ENCODE measurements around the gene NBEA.

NBEA gene

GRCh38 chr13:35526577-35526976 is 584.5 kb downstream of the NBEA start:
- H3K4me1 ChIP-seq (ENCODE audit: control insufficient read depth, insufficient read depth, low read depth, low read length) = peaks cover 3% of the 10 kb centered on the region
- 92% methylated on average over 6 of the region's 6 CpGs for WGBS
- H2BK120ac ChIP-seq (ENCODE audit: low read depth, low read length) = no peak overlapping the region
- H3K4ac ChIP-seq (ENCODE audit: low read depth in 1 of 2, low read length in 2 of 2) = no peak overlapping the region
- peaks cover 0 to 7% of the 10 kb centered on the region in 2 experiments for H3K36me3 ChIP-seq (ENCODE audit: control insufficient read depth in 1 of 2, insufficient read depth in 2 of 2, low read depth in 1 of 2, low read length in 2 of 2)
- DNase-seq = no peak
- H3K23ac ChIP-seq (ENCODE audit: low read length in 2 of 2) = no peak overlapping the region
- no peak overlapping the region for H4K8ac ChIP-seq (ENCODE audit: low read length)
- H2AFZ ChIP-seq (ENCODE audit: low read depth, low read length) = no peak overlapping the region
- no peak overlapping the region for H3K4me2 ChIP-seq (ENCODE audit: low read length, poor library complexity, severe bottlenecking)
- no peaks in the 10 kb centered on the region for H3K79me1 ChIP-seq (replicated peaks; ENCODE audit: low read length, poor library complexity, severe bottlenecking)
- H3K27ac ChIP-seq (ENCODE audit: low read length, poor library complexity, severe bottlenecking) = no peak overlapping the region
- no peak overlapping the region for H2BK15ac ChIP-seq (ENCODE audit: low read depth, poor library complexity, severe bottlenecking)
- H3K4me3 ChIP-seq (ENCODE audit: insufficient read depth in 1 of 2, low read depth in 1 of 2, low read length in 2 of 2) = no peak overlapping the region
- H4K91ac ChIP-seq (ENCODE audit: low read length) = no peak overlapping the region
- H3K18ac ChIP-seq (ENCODE audit: low read depth in 1 of 2, low read length in 2 of 2) = no peak overlapping the region
- no peak overlapping the region for H3K9ac ChIP-seq (ENCODE audit: low read length)
- H3K27me3 ChIP-seq (ENCODE audit: control insufficient read depth in 1 of 2, insufficient read depth in 1 of 2, low read length in 2 of 2) = no peaks in the 10 kb centered on the region
- H3K14ac ChIP-seq (ENCODE audit: low read length in 2 of 2) = no peak overlapping the region
- H3K9me3 ChIP-seq (ENCODE audit: control insufficient read depth, low read length) = no peaks in the 10 kb centered on the region
- no peak overlapping the region for H2BK5ac ChIP-seq (ENCODE audit: low read depth, low read length, poor library complexity, severe bottlenecking)
- no peak overlapping the region for H2BK12ac ChIP-seq (ENCODE audit: low read length in 2 of 2)
- H2AK5ac ChIP-seq (ENCODE audit: low read length, severe bottlenecking) = no peak overlapping the region

- H3K14ac ChIP-seq (ENCODE audit: low read length in 2 of 2) = no peak overlapping the region
- no peak overlapping the region for H4K91ac ChIP-seq (ENCODE audit: low read length)
- no peaks in the 10 kb centered on the region for H3K27me3 ChIP-seq (ENCODE audit: control insufficient read depth in 1 of 2, insufficient read depth in 1 of 2, low read length in 2 of 2)
- H2AK5ac ChIP-seq (ENCODE audit: low read length, severe bottlenecking) = no peak overlapping the region
- H3K4ac ChIP-seq (ENCODE audit: low read depth in 1 of 2, low read length in 2 of 2) = no peak overlapping the region
- no peak overlapping the region for H2BK12ac ChIP-seq (ENCODE audit: low read length in 2 of 2)
- H2BK5ac ChIP-seq (ENCODE audit: low read depth, low read length, poor library complexity, severe bottlenecking) = no peak overlapping the region
- no peak overlapping the region for H3K4me3 ChIP-seq (ENCODE audit: insufficient read depth in 1 of 2, low read depth in 1 of 2, low read length in 2 of 2)
- no peak overlapping the region for H2BK120ac ChIP-seq (ENCODE audit: low read depth, low read length)
- no peaks in the 10 kb centered on the region for H3K79me1 ChIP-seq (replicated peaks; ENCODE audit: low read length, poor library complexity, severe bottlenecking)
- no peak overlapping the region for H4K8ac ChIP-seq (ENCODE audit: low read length)
- no peak overlapping the region for H3K23ac ChIP-seq (ENCODE audit: low read length in 2 of 2)
- H3K36me3 ChIP-seq (ENCODE audit: control insufficient read depth in 1 of 2, insufficient read depth in 2 of 2, low read depth in 1 of 2, low read length in 2 of 2) = peaks cover 0 to 5% of the 10 kb centered on the region in 2 experiments
- peaks cover 3% of the 10 kb centered on the region for H3K4me1 ChIP-seq (ENCODE audit: control insufficient read depth, insufficient read depth, low read depth, low read length)
- no peaks in the 10 kb centered on the region for H3K9me3 ChIP-seq (ENCODE audit: control insufficient read depth, low read length)
- DNase-seq = no peak
- no peak overlapping the region for H3K4me2 ChIP-seq (ENCODE audit: low read length, poor library complexity, severe bottlenecking)
- 86% methylated on average over 10 of the region's 10 CpGs for WGBS
- no peak overlapping the region for H2AFZ ChIP-seq (ENCODE audit: low read depth, low read length)
- H3K9ac ChIP-seq (ENCODE audit: low read length) = no peak overlapping the region
- H3K27ac ChIP-seq (ENCODE audit: low read length, poor library complexity, severe bottlenecking) = no peak overlapping the region
- no peak overlapping the region for H2BK15ac ChIP-seq (ENCODE audit: low read depth, poor library complexity, severe bottlenecking)
- no peak overlapping the region for H3K18ac ChIP-seq (ENCODE audit: low read depth in 1 of 2, low read length in 2 of 2)
These were observed 585.4 kb downstream of the NBEA start for GRCh38 chr13:35527451-35527850.

- Histone ChIP-seq H2BK15ac (ENCODE audit: low read depth, poor library complexity, severe bottlenecking) (no peak overlapping the region), H3K27me3 (ENCODE audit: control insufficient read depth in 1 of 2, insufficient read depth in 1 of 2, low read length in 2 of 2) (no peaks in the 10 kb centered on the region), H4K8ac (ENCODE audit: low read length) (no peak overlapping the region), H4K91ac (ENCODE audit: low read length) (no peak overlapping the region), H3K9ac (ENCODE audit: low read length) (no peak overlapping the region), H3K36me3 (ENCODE audit: control insufficient read depth in 1 of 2, insufficient read depth in 2 of 2, low read depth in 1 of 2, low read length in 2 of 2) (peaks cover 0 to 4% of the 10 kb centered on the region in 2 experiments), H3K14ac (ENCODE audit: low read length in 2 of 2) (no peak overlapping the region), H2AFZ (ENCODE audit: low read depth, low read length) (no peak overlapping the region), H3K4me3 (ENCODE audit: insufficient read depth in 1 of 2, low read depth in 1 of 2, low read length in 2 of 2) (no peak overlapping the region), H3K9me3 (ENCODE audit: control insufficient read depth, low read length) (no peaks in the 10 kb centered on the region), H2BK12ac (ENCODE audit: low read length in 2 of 2) (no peak overlapping the region), H3K27ac (ENCODE audit: low read length, poor library complexity, severe bottlenecking) (no peak overlapping the region), H3K23ac (ENCODE audit: low read length in 2 of 2) (no peak overlapping the region), H3K4me1 (ENCODE audit: control insufficient read depth, insufficient read depth, low read depth, low read length) (peaks cover 3% of the 10 kb centered on the region), H2BK5ac (ENCODE audit: low read depth, low read length, poor library complexity, severe bottlenecking) (no peak overlapping the region), H3K79me1 (replicated peaks; ENCODE audit: low read length, poor library complexity, severe bottlenecking) (peaks cover 3% of the 10 kb centered on the region), H3K4ac (ENCODE audit: low read depth in 1 of 2, low read length in 2 of 2) (no peak overlapping the region), H2AK5ac (ENCODE audit: low read length, severe bottlenecking) (no peak overlapping the region), H2BK120ac (ENCODE audit: low read depth, low read length) (no peak overlapping the region), H3K4me2 (ENCODE audit: low read length, poor library complexity, severe bottlenecking) (no peak overlapping the region), H3K18ac (ENCODE audit: low read depth in 1 of 2, low read length in 2 of 2) (no peak overlapping the region)
- 70% methylated on average over 4 of the region's 5 CpGs for WGBS
- DNase-seq = no peak
These were observed 588.1 kb downstream of the NBEA start for GRCh38 chr13:35530147-35530546.

- no CpG with 5 or more reads among the region's 3 CpGs for WGBS
These were observed 588.5 kb downstream of the NBEA start for GRCh38 chr13:35530581-35530980.

More at GRCh38 chr13:35530581-35530980, 588.5 kb downstream of the NBEA start:
- Histone ChIP-seq H2BK15ac (ENCODE audit: low read depth, poor library complexity, severe bottlenecking) (no peak overlapping the region), H2BK120ac (ENCODE audit: low read depth, low read length) (no peak overlapping the region), H2AK5ac (ENCODE audit: low read length, severe bottlenecking) (no peak overlapping the region), H3K9me3 (ENCODE audit: control insufficient read depth, low read length) (no peaks in the 10 kb centered on the region), H4K8ac (ENCODE audit: low read length) (no peak overlapping the region), H2BK12ac (ENCODE audit: low read length in 2 of 2) (no peak overlapping the region), H3K36me3 (ENCODE audit: control insufficient read depth in 1 of 2, insufficient read depth in 2 of 2, low read depth in 1 of 2, low read length in 2 of 2) (peaks cover 0 to 4% of the 10 kb centered on the region in 2 experiments), H3K23ac (ENCODE audit: low read length in 2 of 2) (no peak overlapping the region), H3K4ac (ENCODE audit: low read depth in 1 of 2, low read length in 2 of 2) (no peak overlapping the region), H3K4me1 (ENCODE audit: control insufficient read depth, insufficient read depth, low read depth, low read length) (peaks cover 3% of the 10 kb centered on the region), H3K18ac (ENCODE audit: low read depth in 1 of 2, low read length in 2 of 2) (no peak overlapping the region), H2BK5ac (ENCODE audit: low read depth, low read length, poor library complexity, severe bottlenecking) (no peak overlapping the region), H3K27me3 (ENCODE audit: control insufficient read depth in 1 of 2, insufficient read depth in 1 of 2, low read length in 2 of 2) (no peaks in the 10 kb centered on the region), H3K14ac (ENCODE audit: low read length in 2 of 2) (no peak overlapping the region), H2AFZ (ENCODE audit: low read depth, low read length) (no peak overlapping the region), H3K9ac (ENCODE audit: low read length) (no peak overlapping the region), H3K27ac (ENCODE audit: low read length, poor library complexity, severe bottlenecking) (no peak overlapping the region), H3K79me1 (replicated peaks; ENCODE audit: low read length, poor library complexity, severe bottlenecking) (peaks cover 3% of the 10 kb centered on the region), H3K4me3 (ENCODE audit: insufficient read depth in 1 of 2, low read depth in 1 of 2, low read length in 2 of 2) (no peak overlapping the region), H3K4me2 (ENCODE audit: low read length, poor library complexity, severe bottlenecking) (no peak overlapping the region), H4K91ac (ENCODE audit: low read length) (no peak overlapping the region)
- DNase-seq = no peak

Data from mesenchymal stem cell (in vitro differentiated cells and primary cell).